Loucy (cell line): Measurements from ENCODE around the gene SPPL3.

Source experiments
- CTCF ChIP-seq: fragments of 200-600 bp; sonication (generic); conservative IDR thresholded peaks from 2 replicates; pipeline ENCODE4 v1.5.1; 2014; ENCODE audit warnings: mild to moderate bottlenecking, antibody characterized with exemption, low read length
- EZH2phosphoT487 ChIP-seq: fragments of 200-600 bp; IDR thresholded peaks from 2 replicates; pipeline ENCODE4 v1.6.1; 2018; ENCODE audit warnings: antibody characterized with exemption, mild to moderate bottlenecking, moderate library complexity, borderline replicate concordance

GRCh38 chr12:120940006-120940405 lies 35.8 kb upstream of the SPPL3 start:
- TF ChIP-seq CTCF (no peak), EZH2phosphoT487 (no peak)
